Ramos (cell line): ENCODE results near the gene NTNG2.

Experiments
- in situ Hi-C: fragments of 300-500 bp; cut with MboI; formaldehyde crosslinking; loops from one replicate; pipeline ENCODE4 v1.14.3; 2022; ENCODE audit warnings: low sequenced_read_pairs; ENCODE audit not compliant: unreplicated experiment

NTNG2 gene

DNA sequence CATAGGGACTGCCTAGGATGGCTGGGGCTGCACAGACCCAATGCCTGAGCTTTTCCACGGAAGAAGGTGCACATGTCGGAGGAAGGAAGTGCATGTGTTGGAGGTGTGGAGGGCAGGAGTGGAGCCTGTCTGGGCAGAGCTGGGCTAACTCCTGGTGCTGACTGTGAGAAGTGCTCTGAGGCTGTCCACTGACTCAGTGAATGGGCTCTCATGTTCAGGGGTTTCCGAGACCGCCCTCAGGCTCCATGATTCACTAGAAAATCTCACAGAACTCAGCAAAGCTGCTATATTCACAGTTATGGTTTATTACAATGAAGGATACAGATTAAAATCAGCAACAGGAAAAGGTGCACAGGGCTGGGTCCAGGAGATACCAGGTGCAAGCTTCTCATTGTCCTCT is 37.2 kb downstream of the NTNG2 start:
- in situ Hi-C loops, result no loop called here

DNA sequence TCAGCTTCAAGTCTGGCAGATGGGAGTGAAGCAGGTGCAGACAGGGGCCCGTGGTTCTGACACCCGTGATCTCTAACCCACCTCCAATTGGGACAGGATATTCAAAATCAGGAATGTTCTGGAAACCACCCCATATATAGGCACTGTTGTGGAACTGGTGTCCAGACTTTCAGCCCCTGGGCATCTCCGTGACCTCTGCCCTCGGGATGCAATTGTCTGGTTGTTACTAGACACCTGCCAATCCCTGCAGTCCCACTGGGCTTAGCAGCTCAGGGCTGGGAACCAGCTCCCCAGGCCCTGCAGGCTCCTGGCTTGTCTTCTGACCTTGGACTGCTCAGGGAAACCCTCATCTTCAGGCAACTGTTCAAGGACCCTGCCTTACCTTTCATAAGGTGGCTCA is 38.8 kb downstream of the NTNG2 start:
- in situ Hi-C loops, result no loop called here

DNA sequence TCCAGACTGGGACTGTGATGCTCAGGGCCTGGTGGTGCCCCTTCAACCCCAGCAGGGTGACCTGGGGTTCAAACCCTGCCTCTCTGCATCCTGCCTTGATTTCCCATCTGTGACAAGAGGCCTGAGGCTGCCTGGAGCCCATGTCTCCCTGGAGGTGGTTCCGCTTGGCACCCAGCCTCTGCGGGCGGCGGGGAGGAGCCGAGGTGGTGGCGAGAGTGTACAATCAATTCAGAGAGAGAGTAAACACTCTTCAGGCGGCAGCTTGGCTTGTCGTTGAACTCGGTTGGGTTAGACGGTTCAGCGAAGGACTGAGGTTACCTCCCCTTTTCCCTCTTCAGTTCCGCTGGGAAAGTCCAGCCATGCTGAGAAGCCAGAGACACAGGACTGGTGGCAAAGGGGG is 39.3 kb downstream of the NTNG2 start:
- in situ Hi-C loops, result no loop called here

DNA sequence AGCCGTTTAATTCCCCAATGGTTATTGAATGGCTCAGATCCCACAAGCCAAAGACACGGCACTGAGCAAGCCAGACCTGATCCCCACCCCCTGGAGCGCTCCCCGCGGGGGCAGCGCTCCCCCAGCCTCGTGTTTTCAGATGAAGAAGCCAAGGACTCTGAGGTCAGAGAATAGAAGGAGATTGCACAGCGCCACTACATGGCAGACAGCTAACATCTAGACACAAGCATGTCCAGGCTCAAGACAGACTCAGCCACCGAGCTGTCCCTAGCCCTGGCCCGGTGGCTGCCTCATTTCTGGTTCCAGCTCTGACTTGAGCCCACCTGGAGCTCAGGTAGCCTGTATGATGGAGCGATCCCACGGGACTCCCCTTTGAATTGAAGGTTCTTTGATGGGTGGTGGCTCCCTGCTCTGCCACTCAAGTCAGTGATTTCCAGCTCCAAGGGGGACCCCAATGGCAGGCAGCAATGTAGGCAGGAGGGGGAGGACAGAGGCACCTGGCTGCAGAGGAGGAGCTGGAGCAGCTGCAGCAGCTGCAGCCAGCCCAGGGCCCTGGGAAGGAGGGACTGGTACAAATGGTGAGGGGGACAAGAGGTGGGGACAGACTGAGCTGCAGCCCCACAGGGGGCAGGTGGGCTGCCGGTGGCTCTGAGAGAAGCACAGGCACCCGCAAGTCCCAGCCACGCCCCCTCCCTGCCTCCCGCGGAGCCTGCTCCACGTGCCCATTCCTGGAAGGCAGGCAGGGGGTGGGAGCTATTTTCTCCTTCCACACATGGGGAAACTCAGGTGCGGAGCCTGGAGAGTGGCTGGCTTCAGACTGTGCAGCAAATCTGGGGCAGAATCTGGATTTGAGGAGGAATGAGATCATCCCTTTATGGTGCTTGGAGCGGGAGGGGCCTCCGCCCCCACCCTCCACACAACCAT is 40.2 kb downstream of the NTNG2 start:
- in situ Hi-C loops, result no loop called here

DNA sequence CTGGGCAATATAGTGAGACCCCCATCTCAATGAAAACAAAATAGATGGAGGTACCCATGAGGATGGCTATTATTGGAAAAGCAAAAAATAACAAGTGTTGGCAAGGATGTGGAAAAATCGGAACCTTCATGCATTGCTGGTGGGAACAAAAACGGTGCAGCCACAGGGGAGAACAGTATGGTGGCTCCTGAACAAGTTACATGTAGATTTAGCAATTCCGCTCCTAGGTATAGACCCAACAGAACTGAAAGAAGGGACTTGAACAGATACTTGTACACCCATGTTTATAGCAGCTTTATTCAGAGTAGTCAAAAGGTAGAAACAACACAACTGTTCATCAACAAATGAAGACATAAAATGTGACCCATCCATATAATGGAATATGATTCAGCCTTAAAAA is 43.0 kb downstream of the NTNG2 start:
- in situ Hi-C loops, result no loop called here

DNA sequence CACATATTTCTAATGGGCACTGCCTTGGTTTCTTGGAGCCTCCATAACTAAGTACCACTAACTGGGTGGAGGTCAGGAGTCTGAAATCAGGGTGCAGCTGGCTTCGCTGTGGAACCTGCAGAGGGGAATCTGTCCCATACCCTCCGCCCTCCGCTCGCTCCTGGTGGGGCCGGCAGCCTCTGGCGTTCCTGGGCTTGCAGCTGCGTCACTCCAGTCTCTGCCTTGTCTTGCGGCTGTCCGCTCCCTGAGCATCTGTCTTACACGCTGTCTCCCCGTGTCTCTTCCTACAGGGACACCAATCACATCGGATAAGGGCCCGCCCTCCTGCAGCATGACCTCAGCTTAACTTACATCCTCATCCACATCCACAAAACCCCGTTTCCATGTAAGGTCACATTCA is 45.4 kb downstream of the NTNG2 start:
- in situ Hi-C loops, result no loop called here

DNA sequence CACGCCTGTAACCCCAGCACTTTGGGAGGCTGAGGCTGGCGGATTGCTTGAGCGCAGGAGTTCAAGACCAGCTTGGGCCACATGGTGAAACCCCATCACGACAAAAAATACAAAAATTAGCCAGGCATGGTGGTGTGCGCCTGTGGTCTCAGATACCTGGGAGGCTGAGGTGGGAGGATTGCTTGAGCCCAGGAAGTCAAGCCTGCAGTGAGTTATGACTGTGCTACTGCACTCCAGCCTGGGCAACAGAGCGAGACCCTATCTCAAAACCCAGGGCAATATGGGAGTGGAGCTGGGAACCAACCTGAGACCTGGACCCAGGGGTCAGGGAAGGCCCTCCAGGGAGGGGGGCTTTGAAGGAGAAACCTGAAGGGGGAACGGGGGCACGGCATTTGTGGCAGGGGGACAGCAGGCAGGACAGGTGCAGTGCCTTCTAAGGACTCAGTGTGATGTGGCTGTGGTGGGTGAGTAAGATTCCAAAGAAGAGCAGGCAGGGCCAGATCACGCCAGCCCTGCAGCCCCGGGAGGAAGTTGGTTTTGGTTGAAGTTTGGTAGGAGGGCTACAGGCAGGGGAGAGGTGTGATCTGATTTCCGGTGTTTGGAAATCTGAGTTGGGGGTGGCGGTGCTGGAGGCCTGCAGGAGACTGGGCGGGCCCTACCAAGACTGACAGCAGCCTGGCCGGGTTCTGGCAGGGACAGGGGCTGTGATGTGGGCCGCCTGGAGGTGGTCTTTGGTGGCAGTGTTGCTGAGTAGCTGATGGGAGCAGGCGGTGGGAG is 46.2 kb downstream of the NTNG2 start:
- in situ Hi-C loops, result no loop called here

DNA sequence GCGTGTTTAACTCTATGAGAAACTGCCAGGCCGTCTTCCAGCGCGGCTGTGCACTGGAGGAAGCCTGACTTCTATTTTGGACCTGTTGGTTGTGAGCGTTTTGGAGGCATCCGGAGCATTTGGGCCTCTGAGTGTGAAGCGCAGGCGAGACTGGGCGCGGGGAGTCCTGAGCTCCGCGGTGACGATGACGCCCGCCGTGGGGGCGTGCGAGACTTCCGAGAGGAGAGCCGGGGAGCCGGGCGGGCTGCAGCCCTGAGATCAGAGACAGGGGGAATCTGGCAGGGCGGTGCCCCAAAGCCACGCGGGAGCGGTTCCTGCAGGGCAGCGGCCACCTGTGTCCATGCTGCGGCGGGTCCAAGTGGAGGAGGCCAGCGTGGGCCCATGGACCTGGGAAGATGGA is 47.4 kb downstream of the NTNG2 start:
- in situ Hi-C loops, result no loop called here

DNA sequence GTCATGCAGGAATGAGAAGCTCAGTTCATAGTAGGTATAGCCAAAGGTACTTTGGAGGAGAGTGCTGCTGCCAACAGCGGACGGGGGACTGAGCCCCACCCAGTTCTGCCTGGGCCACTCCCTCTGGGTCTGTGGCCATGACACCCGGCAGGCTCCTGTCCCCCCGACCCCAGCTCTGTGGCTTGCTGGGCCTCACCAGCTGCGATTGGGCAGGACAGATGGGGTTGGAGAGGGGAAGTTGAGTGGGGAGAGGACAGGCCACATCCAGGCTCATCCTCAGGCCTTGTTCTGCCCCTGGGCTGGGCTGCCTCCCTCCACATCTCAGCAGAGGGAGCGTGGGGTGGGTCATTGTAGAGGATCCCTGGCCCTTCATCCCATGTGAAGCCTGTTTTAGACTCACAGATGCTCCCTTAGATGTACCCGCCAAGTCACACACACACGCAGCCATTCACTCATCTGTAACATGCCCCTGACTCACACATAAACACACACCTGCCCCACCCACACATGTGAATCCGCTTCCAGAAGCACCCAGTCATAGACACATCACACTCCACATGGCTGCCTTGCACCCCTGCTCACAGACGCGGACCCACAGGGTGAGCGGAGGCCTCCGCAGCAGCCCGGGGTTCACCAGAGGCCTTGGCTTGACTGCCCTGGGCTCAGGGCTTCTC is 48.8 kb downstream of the NTNG2 start:
- in situ Hi-C loops, result no loop called here

DNA sequence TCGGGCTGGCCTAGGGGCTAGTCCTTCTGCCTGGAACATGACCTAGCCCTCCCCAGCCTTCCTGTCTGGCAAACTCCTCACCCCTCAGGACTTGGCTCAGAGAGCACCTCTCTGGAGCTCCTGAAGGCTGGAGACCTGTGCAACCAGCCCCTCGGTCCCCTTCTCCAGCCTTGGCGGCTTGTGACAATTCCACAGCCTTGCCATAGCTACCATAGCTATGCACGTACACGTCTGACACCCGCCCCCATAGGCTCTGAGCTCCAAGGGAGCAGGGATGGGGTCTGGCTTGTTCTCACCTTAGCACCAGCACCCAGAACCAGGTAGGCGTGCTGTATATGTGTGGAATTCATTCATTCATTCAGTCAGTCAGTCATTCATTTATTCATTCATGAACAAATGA is 49.7 kb downstream of the NTNG2 start:
- in situ Hi-C loops, result no loop called here

DNA sequence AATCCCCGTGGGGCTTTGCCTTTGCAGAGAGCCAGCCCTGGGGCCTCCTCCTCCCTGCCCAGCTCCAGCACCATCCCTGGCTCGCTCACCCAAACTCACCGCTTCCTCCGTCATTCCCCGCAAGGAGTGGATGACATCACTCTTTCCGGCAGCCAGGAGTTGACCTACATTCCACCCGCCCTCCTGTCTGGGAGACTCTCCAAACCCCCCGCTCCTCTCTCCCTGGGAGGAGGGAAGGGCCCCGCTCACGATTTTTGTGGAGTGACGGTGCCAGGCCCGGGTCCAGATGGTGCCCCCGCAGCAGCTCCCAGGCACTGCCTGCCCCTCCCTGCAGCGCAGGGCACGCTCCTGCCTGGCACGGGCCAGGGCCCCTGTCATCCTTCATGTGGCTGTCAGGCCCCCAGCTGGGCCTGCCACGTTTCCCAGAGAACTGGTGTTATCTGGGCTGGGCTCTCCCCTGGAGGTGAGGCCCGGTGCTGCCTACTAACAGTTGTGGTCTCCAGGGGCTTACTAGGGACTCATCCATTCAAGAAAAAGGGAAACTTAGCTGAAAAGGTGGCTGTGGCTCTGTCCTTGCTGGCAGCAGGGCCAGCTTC is 52.3 kb downstream of the NTNG2 start:
- in situ Hi-C loops, result no loop called here

DNA sequence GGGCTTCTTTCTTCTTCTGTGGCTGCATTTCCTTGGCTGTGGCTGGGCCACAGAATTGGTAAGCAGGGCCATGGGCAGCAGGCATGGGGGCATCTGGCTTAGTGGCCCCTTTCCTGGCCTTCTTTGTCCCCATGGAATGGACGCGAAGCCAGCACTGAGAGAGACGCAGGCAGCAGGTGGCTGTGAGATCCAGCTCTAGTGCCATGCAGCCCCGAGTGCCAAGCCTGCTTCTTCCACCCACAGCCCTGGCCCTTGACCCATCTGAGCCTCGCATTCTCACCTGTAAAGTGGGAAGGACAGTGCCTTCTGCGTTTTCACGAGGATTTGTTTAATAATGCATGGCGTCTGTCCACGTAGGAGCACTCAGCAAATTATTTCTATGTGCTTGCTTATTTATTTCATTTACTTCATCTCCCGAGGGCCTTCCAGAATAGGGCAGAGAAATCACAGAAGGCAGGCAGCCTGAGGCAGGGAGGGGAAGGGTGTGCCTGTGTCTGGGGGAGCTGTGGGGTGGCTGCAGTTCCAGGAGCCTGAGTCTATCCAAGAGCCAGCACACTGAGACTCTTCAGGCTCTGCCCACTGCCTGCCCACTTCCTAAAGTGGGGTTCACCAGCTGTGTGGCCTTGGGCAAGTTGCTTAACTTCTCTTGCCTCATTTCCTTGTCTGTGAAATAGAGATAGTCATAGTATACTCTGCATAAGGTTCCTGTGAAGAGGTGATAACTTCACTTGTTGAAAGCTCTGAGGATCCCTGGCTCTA is 55.2 kb downstream of the NTNG2 start:
- in situ Hi-C loops, result no loop called here

DNA sequence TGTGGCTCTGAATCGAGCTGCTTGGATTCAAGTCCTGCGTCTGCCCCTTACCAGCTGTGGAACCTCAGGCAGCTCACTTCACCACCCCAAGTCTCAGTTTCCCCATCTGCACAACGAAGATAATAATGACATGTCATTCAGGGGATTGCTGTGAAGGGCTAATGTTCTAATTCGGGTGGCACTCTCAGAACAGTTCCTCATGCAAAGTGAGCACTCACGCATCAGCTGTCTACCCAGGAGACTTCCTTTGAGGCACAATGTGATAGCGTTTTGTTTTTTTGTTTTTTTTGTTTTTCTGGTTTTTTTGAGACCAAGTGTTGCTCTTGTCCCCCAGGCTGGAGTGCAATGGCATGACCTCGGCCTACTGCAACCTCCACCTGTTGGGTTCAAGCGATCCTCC is 56.4 kb downstream of the NTNG2 start:
- in situ Hi-C loops, result no loop called here

DNA sequence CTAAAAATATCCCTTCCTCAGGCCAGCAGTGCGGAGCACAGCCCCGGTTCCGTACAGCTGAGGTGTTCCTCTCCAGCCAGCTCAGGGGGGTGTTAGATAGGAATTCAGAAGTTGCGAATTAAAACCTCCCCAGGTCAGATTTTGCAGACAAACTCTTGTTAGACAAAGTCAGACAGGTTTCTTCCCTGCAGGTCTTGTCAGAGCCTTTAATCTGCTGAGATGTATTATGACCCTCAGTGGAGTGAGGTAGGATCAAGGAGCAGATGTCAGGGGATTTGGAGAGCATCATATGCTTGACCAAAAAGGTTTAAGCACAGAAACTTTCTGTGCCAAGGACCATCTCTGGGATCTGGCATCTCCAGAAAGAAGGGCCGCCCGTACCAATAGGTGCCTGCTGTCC is 60.1 kb downstream of the NTNG2 start:
- in situ Hi-C loops, result no loop called here

DNA sequence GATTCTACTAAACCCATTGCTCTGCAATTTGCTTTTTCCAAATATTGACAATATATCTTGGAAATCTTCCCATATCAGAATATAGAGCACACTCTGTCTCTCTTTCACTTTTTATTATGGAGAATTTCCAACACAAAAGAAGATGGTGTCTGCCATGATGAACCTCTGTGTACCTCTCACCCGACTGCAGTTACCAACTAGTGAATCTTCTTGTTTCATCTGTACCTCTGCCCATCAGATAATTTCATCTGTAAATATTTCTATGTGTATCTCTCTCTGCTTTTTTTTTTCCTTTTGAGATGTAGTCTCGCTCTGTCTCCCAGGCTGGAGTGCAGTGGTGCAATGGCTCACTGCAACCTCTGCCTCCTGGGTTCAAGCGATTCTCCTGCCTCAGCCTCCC is 62.8 kb downstream of the NTNG2 start:
- in situ Hi-C loops, result no loop called here

DNA sequence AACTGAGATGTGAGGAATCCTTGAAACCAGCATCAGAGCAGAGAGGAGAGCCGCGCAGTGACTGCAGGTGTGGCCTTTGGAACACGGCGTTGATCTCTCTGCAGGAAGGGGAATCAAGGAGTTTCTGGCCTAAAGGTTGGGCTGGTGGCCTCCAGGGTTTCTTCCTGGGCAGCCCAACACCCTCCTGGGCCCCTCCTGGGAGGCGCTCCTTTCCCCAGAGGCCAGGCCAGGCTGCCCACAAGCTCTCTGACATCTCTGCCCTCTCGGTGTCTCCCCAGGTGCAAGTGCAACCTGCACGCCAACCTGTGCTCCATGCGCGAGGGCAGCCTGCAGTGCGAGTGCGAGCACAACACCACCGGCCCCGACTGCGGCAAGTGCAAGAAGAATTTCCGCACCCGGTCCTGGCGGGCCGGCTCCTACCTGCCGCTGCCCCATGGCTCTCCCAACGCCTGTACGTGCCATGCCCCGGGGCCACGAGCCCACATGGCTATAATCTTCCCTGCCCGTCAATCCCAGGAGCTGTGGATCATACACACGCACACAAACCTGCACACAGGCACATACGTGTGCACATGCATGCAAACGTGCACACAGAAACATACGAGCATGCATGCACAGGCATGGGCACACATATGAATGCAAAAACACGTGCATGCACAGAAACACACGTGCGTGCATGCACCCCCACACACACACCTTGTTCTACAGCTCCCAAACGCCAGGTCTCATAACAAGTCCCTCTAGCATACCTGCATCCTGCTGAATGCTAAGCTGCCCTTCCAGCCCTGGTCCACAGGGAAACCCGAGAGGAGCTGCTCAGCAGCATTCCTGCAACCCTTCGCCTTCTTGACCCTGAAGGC is 64.9 kb downstream of the NTNG2 start:
- in situ Hi-C loops, result no loop called here

DNA sequence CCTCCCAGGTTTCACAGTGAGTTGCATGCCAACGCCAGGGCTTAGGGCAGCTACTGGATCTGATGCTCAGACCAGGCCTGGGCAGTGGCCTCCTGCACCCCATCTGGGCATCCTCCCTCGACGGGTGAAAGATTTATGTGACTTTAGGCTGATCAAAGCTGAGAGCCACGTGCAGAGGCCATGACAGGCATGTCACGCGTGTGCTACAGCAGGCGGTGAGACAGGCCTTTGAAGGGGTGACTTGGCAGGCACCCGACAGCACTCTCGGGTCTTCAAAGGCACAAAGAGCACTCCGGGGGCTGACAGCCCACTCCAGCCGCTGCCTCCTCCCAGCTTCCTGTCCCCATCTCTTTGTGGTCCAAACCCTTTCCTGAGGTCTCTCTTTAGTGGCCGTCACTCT is 66.2 kb downstream of the NTNG2 start:
- in situ Hi-C loops, result no loop called here

DNA sequence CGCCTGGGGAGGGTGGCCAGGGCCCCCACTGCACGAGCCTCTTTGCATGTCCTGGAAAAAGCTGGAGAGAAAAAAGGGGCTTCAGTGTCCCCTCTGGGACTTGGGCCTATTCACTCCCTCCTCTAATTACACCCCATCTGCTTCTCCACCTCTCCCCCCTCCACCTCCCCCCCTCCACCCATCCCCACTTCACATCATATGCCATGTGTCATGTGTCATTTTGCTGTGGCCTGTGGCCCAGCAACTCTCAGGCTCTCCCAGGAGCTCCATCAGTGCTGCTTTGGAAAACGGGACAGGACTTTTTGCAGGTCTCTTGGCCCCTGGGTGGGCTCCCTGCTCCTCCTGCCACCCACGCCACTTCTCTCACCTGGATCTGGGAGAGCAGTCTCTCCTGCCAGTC is 68.7 kb downstream of the NTNG2 start:
- in situ Hi-C loops, result no loop called here
